GM18505 (cell line): ENCODE data around the gene ODAM.

Experiments used
- ATAC-seq: cut with Tn5 transposase; IDR thresholded peaks from one replicate; pipeline ENCODE4 v1.9.1; 2021; ENCODE audit not compliant: unreplicated experiment
- POLR2A ChIP-seq: IDR thresholded peaks from 4 replicates; pipeline ENCODE4 v1.6.1; 2011; ENCODE audit warnings: borderline replicate concordance; ENCODE audit not compliant: insufficient read depth, insufficient read length; ENCODE audit errors: extremely low read depth

The ODAM gene

DNA sequence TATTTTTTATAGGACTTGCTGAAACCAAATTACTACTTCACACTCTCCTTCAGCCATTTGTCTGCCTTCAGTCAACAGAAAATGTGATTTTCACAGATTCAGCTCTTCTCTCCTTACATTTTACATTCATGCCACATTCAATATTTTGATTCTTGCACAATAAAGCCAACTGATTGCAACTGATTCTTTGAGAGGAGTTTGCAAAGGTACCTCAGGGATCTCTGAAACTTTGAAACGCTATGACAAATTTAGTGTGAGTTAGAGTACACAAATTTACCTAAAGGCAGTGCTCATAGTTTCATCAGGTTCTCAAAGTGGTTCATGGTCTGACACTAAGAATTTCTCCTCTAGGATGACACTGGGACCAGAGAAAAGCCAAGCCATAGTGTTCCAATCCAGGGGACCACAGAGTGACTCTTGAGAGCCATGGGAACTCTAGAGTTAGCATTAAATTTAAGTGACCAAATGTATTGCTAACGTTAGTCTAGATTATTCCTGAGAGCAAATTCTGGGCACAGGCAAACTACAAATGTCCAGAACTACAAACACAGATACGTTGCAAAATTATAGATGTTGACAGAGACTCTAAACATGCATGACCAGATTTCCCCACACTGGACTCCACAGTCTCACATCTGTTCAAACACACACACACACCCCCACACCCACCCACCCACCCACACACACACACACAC, 55.9 kb downstream of the ODAM start:
- TF ChIP-seq POLR2A: no peak
- ATAC-seq: no peak

DNA sequence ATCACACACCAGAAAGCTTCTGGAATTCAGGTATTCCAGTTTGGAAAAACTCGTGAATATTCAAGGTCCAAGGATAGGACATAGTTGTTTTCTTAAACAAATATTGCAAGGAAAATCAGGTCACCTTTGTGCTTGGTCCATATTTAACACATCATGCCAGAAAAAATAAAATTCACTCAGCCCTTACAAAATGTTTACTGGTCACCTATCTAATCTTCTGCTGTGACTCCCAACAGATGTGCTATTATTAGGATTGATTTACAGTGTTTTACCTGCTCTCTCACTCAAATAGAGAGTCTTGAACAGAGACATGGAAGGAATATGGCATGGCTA, 56.4 kb downstream of the ODAM start:
- TF ChIP-seq POLR2A: no peak
- ATAC-seq: no peak
